ENCODE measurements around the gene ARF1.

DNA sequence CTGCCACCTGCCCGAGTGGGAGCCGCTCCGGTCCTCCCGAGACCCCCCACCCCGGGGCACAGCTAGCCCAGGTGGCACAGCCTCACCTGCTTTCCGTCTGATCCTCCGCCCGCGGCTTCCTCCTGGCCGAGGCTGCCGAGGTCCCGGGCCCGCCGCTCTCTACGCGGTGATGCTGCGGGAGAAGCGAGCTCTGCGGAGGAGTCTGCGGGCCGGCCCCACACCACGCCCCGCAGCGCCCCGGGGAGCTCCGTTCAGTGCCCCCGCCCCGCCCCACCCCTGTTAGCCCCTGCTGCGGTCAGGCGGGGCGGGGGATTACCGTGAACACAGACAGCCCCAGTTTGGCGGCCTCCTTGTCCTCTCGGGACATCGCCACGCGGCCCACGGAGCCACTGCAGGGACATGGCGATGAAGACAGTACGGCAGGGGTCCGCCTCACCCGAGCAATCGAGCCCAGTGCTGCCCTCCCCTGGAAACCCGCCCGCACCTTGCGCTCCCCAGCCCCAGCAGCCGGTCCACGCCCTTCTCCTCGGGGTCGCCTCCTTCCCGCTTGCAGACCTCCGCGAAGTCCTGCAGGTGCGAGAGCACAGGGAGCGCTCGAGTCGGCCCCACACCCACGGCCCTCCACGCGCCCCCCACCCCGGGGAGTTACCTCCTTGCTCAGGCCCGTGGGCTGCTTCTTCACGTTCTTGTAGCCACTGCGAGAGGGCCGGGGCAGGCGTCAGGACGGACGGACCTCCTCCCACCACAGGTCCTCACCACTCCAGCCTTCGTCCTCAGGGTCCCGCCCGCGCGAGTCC lies 19.7 kb downstream of the ARF1 start:
- TF ChIP-seq, protein P1, sequence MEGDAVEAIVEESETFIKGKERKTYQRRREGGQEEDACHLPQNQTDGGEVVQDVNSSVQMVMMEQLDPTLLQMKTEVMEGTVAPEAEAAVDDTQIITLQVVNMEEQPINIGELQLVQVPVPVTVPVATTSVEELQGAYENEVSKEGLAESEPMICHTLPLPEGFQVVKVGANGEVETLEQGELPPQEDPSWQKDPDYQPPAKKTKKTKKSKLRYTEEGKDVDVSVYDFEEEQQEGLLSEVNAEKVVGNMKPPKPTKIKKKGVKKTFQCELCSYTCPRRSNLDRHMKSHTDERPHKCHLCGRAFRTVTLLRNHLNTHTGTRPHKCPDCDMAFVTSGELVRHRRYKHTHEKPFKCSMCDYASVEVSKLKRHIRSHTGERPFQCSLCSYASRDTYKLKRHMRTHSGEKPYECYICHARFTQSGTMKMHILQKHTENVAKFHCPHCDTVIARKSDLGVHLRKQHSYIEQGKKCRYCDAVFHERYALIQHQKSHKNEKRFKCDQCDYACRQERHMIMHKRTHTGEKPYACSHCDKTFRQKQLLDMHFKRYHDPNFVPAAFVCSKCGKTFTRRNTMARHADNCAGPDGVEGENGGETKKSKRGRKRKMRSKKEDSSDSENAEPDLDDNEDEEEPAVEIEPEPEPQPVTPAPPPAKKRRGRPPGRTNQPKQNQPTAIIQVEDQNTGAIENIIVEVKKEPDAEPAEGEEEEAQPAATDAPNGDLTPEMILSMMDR (conservative IDR thresholded peaks at IDR 0.05; ENCODE audit: low read length): peak; percentile 46; the same call in 1 of the 2 replicates
- TF ChIP-seq EZH2phosphoT487 (IDR thresholded peaks at IDR 0.05; ENCODE audit: borderline replicate concordance, low read depth, low read length): no peak

All from OCI-LY7 (cell line).